ENCODE measurements around the gene SLC34A1. TPM values are rescaled to one million over a fixed set of nuclear protein-coding genes. Genes with fewer than 3 reads are reported as not detected.

SLC34A1 gene
- total and polyA plus RNA-seq, 2 of the 13 experiments (the other 11 are each of a cell fraction or from before 2014, with no cell fraction given), result 0.03 to 0.20 TPM

- TF ChIP-seq MLX (CRISPR knock-in tag; IDR thresholded peaks at IDR 0.05), result no peak
- TF ChIP-seq ZNF75D (CRISPR knock-in tag; IDR thresholded peaks at IDR 0.05; ENCODE audit: borderline replicate concordance), result no peak
- TF ChIP-seq BRCA1 (CRISPR knock-in tag; IDR thresholded peaks at IDR 0.05), result no peak
- TF ChIP-seq AGO1 (IDR thresholded peaks at IDR 0.05; ENCODE audit: low read depth, low read length, poor library complexity, severe bottlenecking), result no peak
- TF ChIP-seq ZBTB49 (CRISPR knock-in tag; IDR thresholded peaks at IDR 0.05; ENCODE audit: borderline replicate concordance), result no peak
- TF ChIP-seq CCDC6 (CRISPR knock-in tag; IDR thresholded peaks at IDR 0.05), result no peak
- peak; percentile 61 for TF ChIP-seq POLR2G (IDR thresholded peaks at IDR 0.05; ENCODE audit: low read depth, low read length)
- TF ChIP-seq ZNF749 (CRISPR knock-in tag; IDR thresholded peaks at IDR 0.05; ENCODE audit: borderline replicate concordance), result no peak
- TF ChIP-seq ZNF136 (CRISPR knock-in tag; IDR thresholded peaks at IDR 0.05; ENCODE audit: low read depth), result no peak
- TF ChIP-seq KLF6 (CRISPR knock-in tag; IDR thresholded peaks at IDR 0.05), result 0 out of 2 replicates have a peak, but pooled peaks have one; percentile 33
- TF ChIP-seq PATZ1 (CRISPR knock-in tag; IDR thresholded peaks at IDR 0.05), result peak; percentile 18; the same call in 1 of the 2 replicates
- TF ChIP-seq ZNF501 (CRISPR knock-in tag; IDR thresholded peaks at IDR 0.05), result no peak
- TF ChIP-seq ZNF556 (CRISPR knock-in tag; IDR thresholded peaks at IDR 0.05; ENCODE audit: borderline replicate concordance), result no peak
- TF ChIP-seq ZNF234 (CRISPR knock-in tag; conservative IDR thresholded peaks at IDR 0.05), result no peak
These were observed 30.0 kb upstream of the SLC34A1 start (continued) for GRCh38 chr5:177354256-177354655.
